Transverse colon (tissue), 4 donors: ENCODE measurements around the gene KIF18A. TPM values are rescaled to one million over a fixed set of nuclear protein-coding genes. Genes with fewer than 3 reads are reported as not detected.
"Not testable (repeated sequence)": the region's sequence is repeated elsewhere in the genome, so short reads cannot be mapped to it uniquely, and the experiment has no call there.

Source experiments
- DNase-seq: peaks from one replicate; pipeline ENCODE4 v3.0.0-alpha.2; 2019
- H3K27ac ChIP-seq, 4 donors: fragments of 200-600 bp; sonication (generic); 2 replicates each; pipeline ENCODE4 v1.5.1; 2016 to 2018; ENCODE audit warnings: inconsistent platforms in 4 of 4
- H3K27me3 ChIP-seq: fragments of 200-600 bp; sonication (generic); 2 replicates; pipeline ENCODE4 v1.5.1; 2017; ENCODE audit warnings: inconsistent platforms
- H3K36me3 ChIP-seq, 4 donors: fragments of 200-600 bp; sonication (generic); 2 replicates each; pipeline ENCODE4 v1.5.1; 2017 to 2019; ENCODE audit warnings: inconsistent platforms in 4 of 4
- H3K4me1 ChIP-seq, 4 donors: fragments of 200-600 bp; sonication (generic); 2 replicates each; pipeline ENCODE4 v1.5.1; 2017 to 2020; ENCODE audit warnings: inconsistent platforms in 4 of 4
- H3K4me3 ChIP-seq, 4 donors: fragments of 200-600 bp; sonication (generic); 1 replicate in 1 of 4; 2 replicates in 3 of 4; pipeline versions ENCODE4 v1.5.1 to v1.6.1; 2017 to 2019; ENCODE audit warnings: inconsistent platforms in 4 of 4
- H3K9me3 ChIP-seq, 2 donors: fragments of 200-600 bp; sonication (generic); 2 replicates each; pipeline ENCODE4 v1.5.1; 2017 to 2019; ENCODE audit warnings: inconsistent platforms in 2 of 2
- EP300 ChIP-seq: sonication (generic); formaldehyde crosslinking; IDR thresholded peaks from one replicate; pipeline ENCODE4 v1.6.1; 2017; ENCODE audit warnings: antibody characterized with exemption, low read depth
- POLR2A ChIP-seq: fragments of 450-650 bp; IDR thresholded peaks from one replicate; pipeline ENCODE4 v1.6.1; 2016; ENCODE audit warnings: antibody characterized with exemption, mild to moderate bottlenecking, moderate library complexity
- POLR2AphosphoS5 ChIP-seq, 3 donors: sonication (generic); formaldehyde crosslinking; IDR thresholded peaks; one replicate each; pipeline ENCODE4 v1.6.1; 2016; ENCODE audit warnings: antibody characterized with exemption in 3 of 3
- WGBS, 2 donors: methylation state at CpG; one replicate each; pipeline ENCODE4 v1.1.5; 2018; ENCODE audit warnings: low coverage in 1 of 2; 5-methylcytosine and 5-hydroxymethylcytosine counted together
- in situ Hi-C, 4 donors: fragments of 200-750 bp; cut with MboI; loops; one replicate each; pipeline versions ENCODE4 v1.15.0 to v1.15.1; 2017; ENCODE audit warnings: low sequenced_read_pairs in 3 of 4, low pct_ligation_motif_present in 1 of 4, low pct_unique_long_range_greater_than_20kb in 1 of 4
- intact Hi-C: fragments of 100-400 bp; cut with DNase I; formaldehyde crosslinking; loops from one replicate; pipeline ENCODE4 v1.15.1; 2023; ENCODE audit warnings: low total_unique reads
- total RNA-seq, 4 donors: library from RNA; depleted of rRNA; stranded (reverse); fragments of >200 nt; gene quantifications; one replicate each; pipeline ENCODE4 v1.1.0, GENCODE V29; 2016
- TF ChIP-seq, protein P1 (sequence below), 5 experiments: fragments of 200-600 bp in 3 of 5; fragments of 450-650 bp in 2 of 5; sonication (generic) in 3 of 5; IDR thresholded peaks; 1 replicate in 2 of 5; 2 replicates in 3 of 5; pipeline ENCODE4 v1.5.1; 2016 to 2017; ENCODE audit warnings: antibody characterized with exemption in 5 of 5, inconsistent platforms in 3 of 5, mild to moderate bottlenecking in 2 of 5, moderate library complexity in 1 of 5

The KIF18A gene
- total RNA-seq, 4 donors from 2014 or later, result 0.20 to 1.8 (median 0.43) TPM

DNA sequence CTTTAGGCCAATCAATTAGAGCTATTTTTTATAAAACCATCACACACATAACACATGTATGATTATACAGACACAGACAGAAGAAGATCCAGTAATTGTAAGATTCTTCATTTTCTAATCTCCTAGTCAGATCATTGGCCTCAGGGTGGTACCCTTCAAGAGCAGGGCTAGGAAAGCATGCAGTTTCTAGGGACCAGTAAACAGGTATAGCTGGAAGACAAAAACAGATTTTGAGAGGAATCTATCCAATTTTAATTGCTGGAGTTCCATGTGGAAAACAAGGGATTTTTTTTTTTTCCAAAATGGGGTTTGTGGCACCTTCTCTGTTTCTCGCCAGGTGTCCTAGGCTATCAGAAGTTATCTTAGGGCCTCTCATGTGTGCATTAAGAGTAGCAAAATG lies 29.9 kb upstream of the KIF18A start:
- no peaks in the 10 kb centered on the region for H3K4me1 ChIP-seq

DNA sequence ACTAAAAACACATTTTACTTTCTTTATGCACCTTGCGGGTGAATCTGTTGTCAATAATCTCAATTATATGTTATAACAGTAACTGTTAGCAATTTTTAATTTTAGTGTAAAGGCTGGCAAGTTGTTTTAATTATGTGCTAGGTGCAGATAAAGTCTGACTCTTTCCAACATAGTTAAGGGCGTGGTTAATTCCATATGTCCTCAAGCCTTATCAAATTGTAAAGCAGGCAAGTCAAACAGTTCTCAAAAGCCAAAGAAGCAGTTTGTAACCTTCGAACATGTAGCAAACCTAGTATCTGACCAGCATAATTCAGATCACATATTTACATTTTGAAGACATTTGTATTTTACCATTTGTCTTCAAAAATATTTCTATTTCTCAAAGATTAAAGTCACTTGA lies 29.4 kb upstream of the KIF18A start:
- Histone ChIP-seq H3K4me3 (no peak overlapping the region), H3K4me1 (no peaks in the 10 kb centered on the region), H3K27ac (no peak overlapping the region), H3K36me3 (peaks cover 0 to 11% (median 0%) of the 10 kb centered on the region in 4 donors), H3K9me3 (peaks cover 8 to 11% of the 10 kb centered on the region in 2 donors), H3K27me3 (no peaks in the 10 kb centered on the region)
- intact Hi-C loops, result no loop called here
- DNase-seq, result no peak
- WGBS, 2 donors, result 87 to 95% methylated on average over 3 of the region's 3 CpGs
- TF ChIP-seq POLR2A, result no peak
- TF ChIP-seq EP300, result no peak
- TF ChIP-seq, protein P1, sequence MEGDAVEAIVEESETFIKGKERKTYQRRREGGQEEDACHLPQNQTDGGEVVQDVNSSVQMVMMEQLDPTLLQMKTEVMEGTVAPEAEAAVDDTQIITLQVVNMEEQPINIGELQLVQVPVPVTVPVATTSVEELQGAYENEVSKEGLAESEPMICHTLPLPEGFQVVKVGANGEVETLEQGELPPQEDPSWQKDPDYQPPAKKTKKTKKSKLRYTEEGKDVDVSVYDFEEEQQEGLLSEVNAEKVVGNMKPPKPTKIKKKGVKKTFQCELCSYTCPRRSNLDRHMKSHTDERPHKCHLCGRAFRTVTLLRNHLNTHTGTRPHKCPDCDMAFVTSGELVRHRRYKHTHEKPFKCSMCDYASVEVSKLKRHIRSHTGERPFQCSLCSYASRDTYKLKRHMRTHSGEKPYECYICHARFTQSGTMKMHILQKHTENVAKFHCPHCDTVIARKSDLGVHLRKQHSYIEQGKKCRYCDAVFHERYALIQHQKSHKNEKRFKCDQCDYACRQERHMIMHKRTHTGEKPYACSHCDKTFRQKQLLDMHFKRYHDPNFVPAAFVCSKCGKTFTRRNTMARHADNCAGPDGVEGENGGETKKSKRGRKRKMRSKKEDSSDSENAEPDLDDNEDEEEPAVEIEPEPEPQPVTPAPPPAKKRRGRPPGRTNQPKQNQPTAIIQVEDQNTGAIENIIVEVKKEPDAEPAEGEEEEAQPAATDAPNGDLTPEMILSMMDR (IDR thresholded peaks at IDR 0.05), result no peak
- no peak for TF ChIP-seq POLR2AphosphoS5 (IDR thresholded peaks at IDR 0.05)
- in situ Hi-C loops, result no loop called here

More for the DNA sequence above, 29.9 kb upstream of the KIF18A start:
- 98 to 100% methylated on average over 1 of the region's 1 CpG for WGBS, 2 donors
- intact Hi-C loops (no loop called here), in situ Hi-C loops (no loop called here)
- no peaks in the 10 kb centered on the region for H3K27me3 ChIP-seq
- H3K9me3 ChIP-seq, result peaks cover 8 to 11% of the 10 kb centered on the region in 2 donors
- peaks cover 0 to 11% (median 0%) of the 10 kb centered on the region in 4 donors for H3K36me3 ChIP-seq
- H3K4me3 ChIP-seq, result no peak overlapping the region
- DNase-seq, result no peak
- H3K27ac ChIP-seq, result no peak overlapping the region
- no peak for TF ChIP-seq POLR2AphosphoS5 (IDR thresholded peaks at IDR 0.05)
- TF ChIP-seq POLR2A, result no peak
- TF ChIP-seq, protein P1 (IDR thresholded peaks at IDR 0.05), result no peak
- no peak for TF ChIP-seq EP300

DNA sequence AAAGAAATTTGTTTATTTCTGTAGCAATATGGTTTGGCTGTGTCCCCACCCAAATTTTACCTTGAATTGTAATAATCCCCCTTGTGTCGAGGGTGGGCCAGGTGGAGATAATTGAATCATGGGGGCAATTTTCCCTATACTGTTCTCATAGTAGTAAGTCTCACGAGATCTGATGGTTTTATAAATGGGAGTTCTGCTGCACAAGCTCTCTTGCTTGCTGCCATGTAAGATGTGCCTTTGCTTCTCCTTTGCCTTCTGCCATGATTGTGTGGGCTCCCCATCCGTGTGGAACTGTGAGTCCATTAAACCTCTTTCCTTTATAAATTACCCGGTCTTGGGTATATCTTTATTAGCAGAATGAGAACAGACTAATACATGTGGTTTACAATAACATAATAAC lies 28.2 kb upstream of the KIF18A start:
- H3K27ac ChIP-seq, H3K4me1 ChIP-seq, in situ Hi-C loops, intact Hi-C loops, H3K4me3 ChIP-seq, DNase-seq, H3K27me3 ChIP-seq: not testable (repeated sequence)
- 94 to 95% methylated on average over 4 of the region's 4 CpGs for WGBS, 2 donors
- Histone ChIP-seq H3K36me3 (peaks cover 0 to 11% (median 0%) of the 10 kb centered on the region in 4 donors), H3K9me3 (peaks cover 8 to 11% of the 10 kb centered on the region in 2 donors)

DNA sequence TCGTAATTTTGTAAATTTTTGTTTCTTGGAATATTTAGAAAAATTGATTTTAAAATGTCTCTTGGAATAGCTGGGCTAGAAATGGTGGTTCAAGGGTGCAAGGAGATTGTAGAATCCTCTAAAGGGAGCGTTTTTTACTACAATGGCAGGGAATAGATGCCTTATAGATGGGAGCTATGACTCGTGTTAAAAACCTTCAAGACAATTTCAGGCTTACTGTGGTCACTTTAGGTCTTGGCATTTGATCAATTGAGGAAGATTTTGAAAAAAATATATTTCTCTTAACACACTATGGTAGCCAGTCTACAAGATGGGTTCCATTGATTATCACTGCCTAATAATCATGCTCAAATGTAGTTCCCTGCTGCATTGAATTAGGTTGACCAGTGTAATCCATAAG lies 25.2 kb upstream of the KIF18A start:
- DNase-seq, result no peak
- WGBS, 2 donors, result 96 to 97% methylated on average over 3 of the region's 3 CpGs
- Histone ChIP-seq H3K9me3 (no peaks in the 10 kb centered on the region), H3K27ac (no peak overlapping the region), H3K4me1 (no peaks in the 10 kb centered on the region), H3K4me3 (no peak overlapping the region), H3K27me3 (no peaks in the 10 kb centered on the region), H3K36me3 (peaks cover 0 to 3% (median 0%) of the 10 kb centered on the region in 4 donors)
- intact Hi-C loops, result no loop called here
- TF ChIP-seq POLR2AphosphoS5 (IDR thresholded peaks at IDR 0.05), result no peak
- in situ Hi-C loops, result no loop called here

DNA sequence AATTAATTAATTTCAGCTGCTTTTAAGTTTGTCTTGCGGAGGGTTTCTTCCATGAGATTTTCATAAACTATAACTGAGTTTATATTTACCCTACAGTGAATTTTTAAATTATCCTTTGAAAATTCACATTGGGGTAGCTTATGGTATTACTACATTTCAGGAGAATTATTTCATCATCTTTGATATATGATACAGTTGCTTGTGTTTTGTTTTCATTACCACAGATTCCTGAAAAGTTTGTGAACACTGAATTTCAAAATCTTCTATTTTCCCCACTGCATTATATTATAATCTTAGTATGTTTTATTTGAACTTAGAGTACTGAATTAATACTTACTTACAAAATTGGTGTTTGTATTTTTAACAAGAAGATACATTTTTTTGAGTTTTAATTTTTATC lies 24.6 kb upstream of the KIF18A start:
- in situ Hi-C loops, result no loop called here
- Histone ChIP-seq H3K4me3 (no peak overlapping the region), H3K9me3 (no peaks in the 10 kb centered on the region), H3K36me3 (no peaks in the 10 kb centered on the region), H3K4me1 (no peaks in the 10 kb centered on the region), H3K27ac (no peak overlapping the region), H3K27me3 (no peaks in the 10 kb centered on the region)
- intact Hi-C loops, result no loop called here
- DNase-seq, result no peak
- no peak for TF ChIP-seq EP300
- TF ChIP-seq POLR2AphosphoS5 (IDR thresholded peaks at IDR 0.05), result no peak
- TF ChIP-seq POLR2A, result no peak
- TF ChIP-seq, protein P1 (IDR thresholded peaks at IDR 0.05), result no peak
- WGBS, 2 donors, result 100% methylated on average over 1 of the region's 1 CpG
